Hematopoietic multipotent progenitor cell treated with erythropoietin and hydrocortisone succinate and interleukin-3 and kit ligand, for 6 days (in vitro differentiated cells): ENCODE measurements around the gene PPP1R12C.

ENCODE experiments used
- DNase-seq: peaks from one replicate; pipeline ENCODE4 v3.0.0-alpha.2; 2015

PPP1R12C gene

GRCh38 chr19:55088543-55089341, 28.7 kb downstream of the PPP1R12C start:
- DNase-seq: peak; percentile 83

- no peak for DNase-seq
These were observed 29.4 kb downstream of the PPP1R12C start for GRCh38 chr19:55088021-55088451.

DNA sequence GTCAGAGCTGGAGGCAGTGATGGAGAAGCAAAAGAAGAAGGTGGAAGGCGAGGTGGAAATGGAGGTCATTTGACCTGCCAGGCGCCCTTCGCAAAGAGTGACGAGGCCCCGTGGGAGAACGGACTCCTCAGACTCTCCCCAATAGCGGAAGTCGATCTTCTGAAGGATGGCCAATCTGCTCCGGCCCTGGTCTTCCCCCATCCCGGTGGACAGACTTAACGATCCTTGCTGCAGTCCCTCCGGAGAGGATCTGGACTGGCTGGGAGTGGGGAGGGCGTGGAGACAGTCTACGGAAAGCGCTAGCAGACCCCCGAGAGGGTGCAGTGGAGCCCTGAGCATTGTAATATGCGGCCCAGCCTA, 29.9 kb downstream of the PPP1R12C start:
- DNase-seq: no peak

GRCh38 chr19:55086730-55087541, 30.5 kb downstream of the PPP1R12C start:
- DNase-seq: peak; percentile 87

DNA sequence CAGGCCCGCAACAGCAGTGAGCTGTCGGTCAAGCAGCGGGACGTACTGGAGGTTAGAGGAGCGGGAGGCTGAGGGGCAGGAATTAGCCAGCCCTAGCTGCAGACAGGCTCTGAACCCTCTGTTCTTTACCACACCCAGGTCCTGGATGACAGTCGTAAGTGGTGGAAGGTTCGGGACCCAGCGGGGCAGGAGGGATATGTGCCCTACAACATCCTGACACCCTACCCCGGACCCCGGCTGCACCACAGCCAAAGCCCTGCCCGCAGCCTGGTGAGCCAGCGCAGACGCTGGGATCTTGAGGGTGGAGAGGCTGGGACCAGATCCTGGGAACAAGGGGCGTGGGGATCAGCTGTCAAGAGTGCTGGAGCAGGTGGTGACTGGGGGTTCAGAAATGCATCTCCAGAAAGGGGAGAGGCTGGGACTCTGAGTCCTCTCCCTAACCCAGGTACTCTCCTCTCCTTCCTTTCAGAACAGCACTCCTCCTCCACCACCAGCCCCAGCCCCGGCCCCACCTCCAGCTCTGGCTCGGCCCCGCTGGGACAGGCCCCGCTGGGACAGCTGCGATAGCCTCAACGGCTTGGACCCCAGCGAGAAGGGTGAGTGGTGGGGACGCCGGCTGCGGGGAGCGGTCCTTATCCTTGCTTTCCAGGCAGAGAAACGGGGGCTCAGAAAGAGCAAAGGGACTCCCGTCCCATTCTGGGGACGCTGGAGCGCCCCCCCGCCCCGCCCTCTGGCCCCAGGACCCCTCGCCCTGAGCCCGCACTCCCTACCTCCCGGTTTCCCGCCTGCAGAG, 31.3 kb downstream of the PPP1R12C start:
- no peak for DNase-seq

DNA sequence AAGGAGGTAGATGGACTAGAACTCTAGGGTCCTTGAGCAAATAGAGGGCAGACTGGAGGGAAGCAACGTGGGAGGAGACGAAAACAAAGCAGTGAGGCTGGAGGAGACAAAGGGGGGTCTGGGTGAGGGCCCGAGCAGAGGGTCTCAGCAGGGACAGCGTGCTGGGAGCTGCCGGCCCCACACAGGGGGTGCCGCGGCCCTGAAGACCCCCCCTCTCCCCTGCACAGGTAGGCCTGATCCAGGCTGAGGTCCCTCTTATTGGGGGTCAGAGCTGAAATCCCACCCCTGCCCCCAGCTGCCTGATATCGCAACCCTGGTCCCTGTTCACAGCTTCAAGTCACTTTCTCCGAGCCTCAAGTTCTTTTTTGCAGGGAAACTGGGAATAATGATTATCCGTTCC, 33.0 kb downstream of the PPP1R12C start:
- DNase-seq: no peak

- DNase-seq: no peak
These were observed 34.2 kb downstream of the PPP1R12C start for GRCh38 chr19:55083004-55083850.

GRCh38 chr19:55082020-55082851, 35.2 kb downstream of the PPP1R12C start:
- DNase-seq: peak; percentile 77

DNA sequence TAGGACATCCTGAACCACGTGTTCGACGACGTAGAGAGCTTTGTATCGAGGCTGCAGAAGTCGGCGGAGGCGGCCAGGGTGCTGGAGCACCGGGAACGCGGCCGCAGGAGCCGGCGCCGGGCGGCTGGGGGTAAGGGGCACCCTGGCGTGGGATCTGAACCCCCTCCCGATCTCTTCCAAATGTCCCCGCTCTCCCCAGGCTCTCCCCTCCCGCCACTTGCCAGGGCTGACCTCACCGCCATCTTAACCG, 35.7 kb downstream of the PPP1R12C start:
- no peak for DNase-seq

DNA sequence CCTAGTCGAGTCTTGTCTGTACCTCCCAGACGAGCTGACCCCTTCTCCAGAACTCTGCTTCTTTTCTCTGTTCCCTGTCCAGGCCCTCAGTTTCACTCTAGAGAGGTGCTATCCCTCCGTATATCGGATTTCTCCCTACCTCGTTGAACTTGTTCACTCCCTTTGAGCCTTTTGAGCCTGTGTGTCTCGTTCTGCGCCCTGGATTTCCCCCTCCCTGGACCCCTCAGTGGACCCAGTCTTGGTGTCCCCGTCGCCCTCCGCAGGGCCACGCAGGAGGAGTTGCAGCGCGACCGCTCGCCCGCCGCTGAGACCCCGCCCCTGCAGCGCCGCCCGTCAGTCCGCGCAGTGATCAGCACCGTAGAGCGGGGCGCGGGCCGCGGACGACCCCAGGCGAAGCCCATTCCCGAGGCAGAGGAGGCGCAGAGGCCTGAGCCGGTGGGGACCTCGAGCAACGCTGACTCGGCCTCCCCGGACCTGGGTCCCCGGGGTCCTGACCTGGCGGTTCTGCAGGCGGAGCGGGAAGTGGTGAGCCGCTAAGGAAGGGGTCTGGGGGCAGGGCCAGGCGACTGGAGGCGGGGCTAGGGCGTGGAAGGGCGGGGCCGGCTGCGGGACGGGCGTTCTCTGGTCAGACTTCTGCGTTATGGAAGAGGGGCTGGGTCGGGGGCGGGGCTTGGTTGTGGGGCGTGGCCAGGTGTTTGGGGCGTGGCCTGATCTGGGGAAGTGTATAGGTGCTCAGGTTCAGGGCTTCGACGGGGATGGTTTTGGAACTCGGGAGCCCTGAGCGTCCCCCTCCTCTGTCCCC, 36.3 kb downstream of the PPP1R12C start:
- peak; percentile 90 for DNase-seq

DNA sequence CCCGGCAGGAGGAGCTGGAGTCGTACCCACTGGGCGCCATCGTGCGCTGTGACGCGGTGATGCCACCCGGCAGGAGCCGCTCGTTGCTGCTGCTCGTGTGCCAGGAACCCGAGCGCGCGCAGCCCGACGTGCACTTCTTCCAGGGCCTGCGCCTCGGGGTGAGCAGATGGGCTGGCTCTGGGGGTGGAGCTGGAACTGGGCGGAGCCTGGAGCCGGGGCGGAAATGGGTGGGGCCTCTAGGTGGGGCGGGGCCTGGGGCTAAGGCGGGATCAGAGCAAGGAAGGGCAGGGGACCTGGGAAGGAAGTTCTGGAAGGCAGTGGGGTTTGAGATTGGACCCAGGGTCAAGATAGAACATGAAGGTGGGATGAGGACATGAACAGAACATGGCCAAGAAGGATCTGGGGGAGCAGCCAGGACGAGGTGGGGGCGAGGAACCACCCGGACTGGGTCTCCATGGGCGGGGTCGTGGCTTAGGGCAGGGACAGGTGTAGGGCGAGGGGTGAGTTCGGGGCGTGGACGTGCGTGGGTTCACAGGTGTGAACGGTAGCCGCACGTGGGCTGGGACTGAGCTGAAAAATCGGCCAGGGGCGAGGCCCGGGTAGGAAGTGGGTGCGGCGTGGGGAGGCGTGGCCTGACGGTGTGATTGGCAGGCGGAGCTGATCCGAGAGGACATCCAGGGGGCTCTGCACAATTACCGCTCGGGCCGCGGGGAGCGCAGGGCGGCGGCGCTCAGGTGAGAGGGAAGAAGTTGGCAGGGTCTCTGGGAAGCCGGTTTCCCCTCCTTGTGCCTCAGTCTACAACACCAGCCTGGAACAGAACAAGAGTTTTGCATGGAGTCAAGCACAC, 37.1 kb downstream of the PPP1R12C start:
- DNase-seq: peak; percentile 88

DNA sequence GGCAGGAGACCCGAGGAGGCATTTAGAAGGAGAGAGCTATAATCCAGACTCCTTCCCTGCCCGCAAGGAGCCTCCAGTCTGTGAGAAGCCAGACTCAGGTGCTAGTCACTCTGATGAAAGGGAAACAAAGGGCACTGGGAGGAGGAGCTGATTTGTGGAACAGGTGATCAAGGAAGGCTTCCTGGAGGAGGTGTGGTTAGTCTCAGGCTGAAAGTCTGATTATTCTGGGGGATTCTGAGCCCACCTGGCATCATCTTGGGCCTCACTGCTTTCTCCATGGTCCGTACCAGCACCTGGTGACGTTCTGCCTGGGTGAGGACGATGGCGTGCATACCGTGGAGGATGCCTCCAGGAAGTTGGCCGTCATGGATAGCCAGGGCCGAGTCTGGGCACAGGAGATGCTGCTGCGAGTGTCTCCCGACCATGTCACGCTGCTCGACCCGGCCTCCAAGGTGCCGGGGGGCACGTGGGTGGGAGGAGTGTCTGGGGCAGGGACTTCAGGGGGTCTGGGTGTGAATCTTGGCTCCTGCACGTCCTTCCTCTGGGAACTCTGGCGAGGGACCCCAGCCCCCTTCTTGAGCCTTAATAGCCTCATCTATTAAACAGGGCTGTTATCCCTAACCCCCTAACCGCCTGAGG, 37.9 kb downstream of the PPP1R12C start:
- DNase-seq: no peak

- no peak for DNase-seq
These were observed 38.4 kb downstream of the PPP1R12C start for GRCh38 chr19:55078996-55079395.

GRCh38 chr19:55077106-55077505, 40.3 kb downstream of the PPP1R12C start:
- no peak for DNase-seq

- no peak for DNase-seq
These were observed 41.1 kb downstream of the PPP1R12C start for GRCh38 chr19:55076321-55076720.

DNA sequence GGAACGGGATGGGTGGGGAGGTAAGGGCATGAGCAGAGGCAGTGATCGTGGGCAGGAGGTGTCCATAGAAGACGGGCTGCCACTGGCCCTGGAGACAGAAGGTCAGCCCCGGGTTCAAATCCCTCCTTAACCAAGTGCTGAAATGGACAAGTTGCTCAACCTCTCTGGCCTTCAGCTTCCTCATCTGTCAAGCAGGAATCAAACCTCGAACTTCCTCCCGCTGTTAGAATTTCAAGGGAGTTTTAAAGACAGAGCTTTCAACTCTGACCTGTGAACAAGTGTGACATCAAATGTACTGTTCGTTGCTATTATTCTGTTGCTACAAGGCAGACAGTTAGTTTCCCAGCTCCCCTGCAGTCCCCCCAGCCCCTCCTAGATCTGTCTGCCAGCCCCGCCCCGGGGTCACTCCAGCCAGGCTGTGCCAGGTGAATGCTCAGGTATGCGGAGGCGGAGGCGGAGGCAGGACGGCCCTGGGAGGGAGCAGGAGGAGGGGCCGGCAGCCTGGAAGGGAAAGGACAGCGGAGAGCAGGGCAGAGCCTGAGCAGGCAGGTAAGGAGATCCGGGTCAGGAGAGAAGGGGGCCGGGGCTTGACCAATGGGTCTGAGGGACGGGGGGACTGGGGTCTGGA, 42.0 kb downstream of the PPP1R12C start, which contains the start of gene EPS8L1:
EPS8L1 (plus strand) TSS at position 499 of the 628 bp plus-strand sequence. CDS start 576 bp downstream, outside the sequence.
- DNase-seq: no peak

DNA sequence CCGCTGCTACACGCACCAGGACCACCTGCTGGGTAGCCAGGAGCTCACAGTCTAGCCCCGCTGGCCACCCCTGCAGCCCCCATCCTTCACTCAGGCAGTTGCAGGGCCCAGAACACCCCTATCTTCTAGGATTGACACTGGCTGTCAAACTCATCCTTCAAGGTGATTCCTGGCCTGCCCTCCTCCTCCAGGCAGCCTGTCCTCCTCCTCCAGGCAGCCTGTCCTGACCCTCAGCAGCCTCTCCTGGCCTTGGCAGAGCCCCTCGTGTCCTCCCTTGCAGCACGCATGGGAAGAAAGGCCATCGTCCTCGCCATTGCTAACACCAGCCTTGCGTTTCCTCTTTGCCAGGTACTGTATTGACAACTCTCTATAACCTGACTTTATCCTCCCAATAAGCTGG, 45.5 kb downstream of the PPP1R12C start:
- no peak for DNase-seq

DNA sequence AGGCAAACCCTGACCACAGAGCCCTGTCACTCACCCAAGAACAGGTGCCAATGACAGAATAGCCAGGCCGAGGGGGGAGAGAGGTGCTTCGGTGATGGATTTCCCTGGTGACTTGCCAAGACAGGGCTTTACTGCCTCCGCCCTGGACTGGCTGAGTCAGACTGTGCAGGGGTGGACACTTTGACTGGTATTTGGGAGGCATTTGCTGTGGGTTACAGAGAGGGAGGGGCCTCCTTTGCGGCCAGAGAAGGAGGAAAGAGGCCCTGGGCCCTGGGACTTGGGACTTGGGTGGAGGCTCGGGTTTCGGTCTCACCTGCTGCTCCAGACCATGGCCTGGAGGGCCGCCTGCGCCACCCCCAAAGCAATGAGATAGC, 46.3 kb downstream of the PPP1R12C start:
- DNase-seq: peak; percentile 43
